Kidney (tissue), 14 donors: ENCODE data around the gene TUBGCP5. TPM values are rescaled to one million over a fixed set of nuclear protein-coding genes. Genes with fewer than 3 reads are reported as not detected.
"Not testable (repeated sequence)": the region's sequence is repeated elsewhere in the genome, so short reads cannot be mapped to it uniquely, and the experiment has no call there.

Experiments
- DNase-seq, 5 donors: peaks; one replicate each; pipeline ENCODE4 v3.0.0-alpha.2; 2013 to 2020
- FAIRE-seq: peaks from 2 replicates; lab custom pipeline; 2012; peaks lifted over from hg19 to GRCh38; lab: Jason Lieb, UNC
- H3K27ac ChIP-seq, 2 donors: one replicate each; pipeline ENCODE4 v1.7.0; 2013; ENCODE audit warnings: low read depth in 2 of 2, low read length in 2 of 2, inconsistent platforms in 1 of 2
- H3K27me3 ChIP-seq: one replicate; pipeline ENCODE4 v1.7.1; 2013; ENCODE audit warnings: low read length, inconsistent platforms; ENCODE audit not compliant: control insufficient read depth, insufficient read depth
- H3K36me3 ChIP-seq, 3 donors: one replicate each; pipeline versions ENCODE4 v1.7.0 to v1.7.1; 2013; ENCODE audit warnings: low read length in 3 of 3, control low read depth in 1 of 3, inconsistent platforms in 1 of 3; ENCODE audit not compliant: insufficient read depth in 3 of 3, control insufficient read depth in 2 of 3
- H3K4me1 ChIP-seq, 3 donors: one replicate each; pipeline versions ENCODE4 v1.7.0 to v1.7.1; 2013; ENCODE audit warnings: low read length in 3 of 3, inconsistent platforms in 1 of 3, low read depth in 1 of 3; ENCODE audit not compliant: control insufficient read depth in 2 of 3, insufficient read depth in 2 of 3
- H3K4me3 ChIP-seq, 3 donors: one replicate each; pipeline versions ENCODE4 v1.7.0 to v1.8.1; 2013; ENCODE audit warnings: low read length in 3 of 3, control low read depth in 1 of 3, inconsistent platforms in 1 of 3
- H3K9ac ChIP-seq, 3 donors: one replicate each; pipeline versions ENCODE4 v1.7.0 to v1.7.1; 2013; ENCODE audit warnings: low read length in 3 of 3, control low read depth in 1 of 3, inconsistent platforms in 1 of 3
- H3K9me3 ChIP-seq, 3 donors: one replicate each; pipeline versions ENCODE4 v1.7.0 to v1.7.1; 2013; ENCODE audit warnings: low read length in 3 of 3, control low read depth in 1 of 3, inconsistent platforms in 1 of 3; ENCODE audit not compliant: control insufficient read depth in 2 of 3, insufficient read depth in 1 of 3
- CTCF ChIP-seq: IDR thresholded peaks from 3 replicates; pipeline ENCODE4 v1.5.1; 2012; ENCODE audit warnings: mild to moderate bottlenecking, moderate library complexity, borderline replicate concordance; ENCODE audit not compliant: insufficient read depth; ENCODE audit errors: extremely low read depth
- intact Hi-C: fragments of 100-400 bp; cut with DNase I; formaldehyde crosslinking; loops from one replicate; pipeline ENCODE4 v1.11.1; 2022
- polyA plus RNA-seq: library from polyadenylated mRNA; stranded (reverse); fragments of 350-450 nt; fragmentation: Illumina TruSeq; extraction: RNeasy Lipid Tissue Mini Kit (QIAGEN cat#74804); gene quantifications from one replicate; pipeline ENCODE4 v1.2.3, GENCODE V29; 2014; ENCODE audit warnings: low read depth, low replicate concordance; ENCODE audit not compliant: insufficient read depth
- total RNA-seq: library from RNA; stranded (reverse); fragmentation: NEBNext Ultra II Directional; extraction: Animal tissue kit (Norgen Biotek cat#: 25700); gene quantifications from one replicate; pipeline ENCODE4 v1.2.1, GENCODE V29; 2021
- donor health status: control.
- donor health status: control.
- donor health status: control.
- donor health status: control.
- donor health status: control.
- donor health status: DM: yes; HTN: yes; CAD: no.
- donor health status: Normal renal cell carcinoma (clear cell type).

Gene TUBGCP5
- total and polyA plus RNA-seq, 2 donors from 2014 or later: 4.7 to 19.1 TPM

DNA sequence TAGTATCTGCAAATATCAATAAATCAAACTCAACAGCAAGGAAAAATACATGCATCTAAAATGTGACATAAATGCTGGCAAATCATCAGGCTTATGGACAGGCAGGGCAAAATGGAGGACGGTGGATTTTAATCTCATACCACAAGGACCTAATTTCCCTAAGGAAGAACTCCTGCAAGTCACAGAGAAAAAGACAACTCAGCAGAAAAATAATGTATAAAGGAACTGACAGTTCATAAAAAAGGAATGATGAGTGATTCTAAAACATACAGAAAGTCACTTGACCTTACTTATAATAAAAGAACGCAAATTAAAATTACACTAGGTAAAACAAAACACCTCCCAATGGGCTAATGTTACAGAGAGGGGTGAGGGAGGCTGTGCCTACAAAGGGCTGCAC lies 17.2 kb downstream of the TUBGCP5 start:
- H3K36me3 ChIP-seq: peaks cover 15 to 65% (median 39%) of the 10 kb centered on the region in 3 donors
- intact Hi-C loops: no loop called here
- H3K4me3 ChIP-seq: no peak overlapping the region
- no peak overlapping the region for H3K9ac ChIP-seq
- FAIRE-seq: no peak
- no peak for DNase-seq
- TF ChIP-seq CTCF: no peak
- H3K27ac ChIP-seq: no peak overlapping the region
- H3K27me3 ChIP-seq: no peaks in the 10 kb centered on the region
- no peaks in the 10 kb centered on the region for H3K9me3 ChIP-seq
- no peaks in the 10 kb centered on the region for H3K4me1 ChIP-seq

- intact Hi-C loops: no loop called here
- H3K9me3 ChIP-seq: no peaks in the 10 kb centered on the region
- FAIRE-seq (no peak), DNase-seq (no peak)
- H3K4me3 ChIP-seq: no peak overlapping the region
- TF ChIP-seq CTCF: no peak
- H3K27me3 ChIP-seq: no peaks in the 10 kb centered on the region
- H3K36me3 ChIP-seq: peaks cover 15 to 41% (median 27%) of the 10 kb centered on the region in 3 donors
- no peak overlapping the region for H3K27ac ChIP-seq
- no peaks in the 10 kb centered on the region for H3K4me1 ChIP-seq
- no peak overlapping the region for H3K9ac ChIP-seq
Measured at GRCh38 chr15:23014394-23015000, 24.9 kb downstream of the TUBGCP5 start.

DNA sequence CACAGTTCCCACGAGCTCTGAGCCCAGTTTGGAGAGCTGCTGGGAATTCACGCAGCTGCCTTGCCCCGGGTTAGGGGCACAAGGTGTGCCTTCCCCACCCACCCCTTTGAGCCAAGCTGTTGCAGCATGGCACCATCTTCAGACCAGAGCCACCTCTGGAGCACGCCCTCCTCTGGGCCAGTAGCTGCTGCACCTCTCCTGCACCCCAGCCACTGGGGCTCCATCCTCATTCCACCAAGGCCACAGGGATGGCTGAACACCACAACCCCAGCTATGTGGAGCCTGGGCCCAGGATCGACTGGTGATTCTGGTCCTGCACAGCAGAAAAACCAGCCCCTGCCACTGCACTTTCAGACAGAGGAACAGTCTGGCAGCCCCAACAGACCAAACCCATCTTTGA lies 25.7 kb downstream of the TUBGCP5 start:
- FAIRE-seq (no peak), DNase-seq (no peak)
- TF ChIP-seq CTCF: no peak
- Histone ChIP-seq H3K27ac (no peak overlapping the region), H3K27me3 (no peaks in the 10 kb centered on the region), H3K36me3 (peaks cover 13 to 33% (median 23%) of the 10 kb centered on the region in 3 donors), H3K4me1 (no peaks in the 10 kb centered on the region), H3K9me3 (no peaks in the 10 kb centered on the region), H3K9ac (no peak overlapping the region), H3K4me3 (no peak overlapping the region)
- intact Hi-C loops: no loop called here

DNA sequence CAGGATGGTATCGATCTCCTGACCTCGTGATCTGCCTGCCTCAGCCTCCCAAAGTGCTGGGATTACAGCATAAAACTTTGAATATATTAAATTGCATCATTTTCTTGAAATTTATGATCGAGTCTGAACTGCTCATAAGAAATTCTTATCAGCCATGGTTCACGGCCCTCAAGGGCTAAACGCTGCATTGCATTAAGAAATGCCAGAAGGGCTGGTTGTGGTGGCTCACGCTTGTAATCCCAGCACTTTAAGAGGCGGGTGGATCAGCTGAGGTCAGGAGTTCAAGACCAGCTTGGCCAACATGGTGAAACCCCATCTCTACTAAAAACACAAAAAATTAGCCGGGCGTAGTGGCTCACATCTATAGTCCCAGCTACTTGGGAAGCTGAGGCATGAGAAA lies 26.8 kb downstream of the TUBGCP5 start:
- FAIRE-seq, H3K9me3 ChIP-seq, H3K27ac ChIP-seq, DNase-seq, H3K9ac ChIP-seq, H3K4me3 ChIP-seq, intact Hi-C loops, H3K27me3 ChIP-seq, H3K4me1 ChIP-seq: not testable (repeated sequence)
- H3K36me3 ChIP-seq: peaks cover 13 to 30% (median 21%) of the 10 kb centered on the region in 3 donors
